ENCODE data around the gene FAM168A.

DNA sequence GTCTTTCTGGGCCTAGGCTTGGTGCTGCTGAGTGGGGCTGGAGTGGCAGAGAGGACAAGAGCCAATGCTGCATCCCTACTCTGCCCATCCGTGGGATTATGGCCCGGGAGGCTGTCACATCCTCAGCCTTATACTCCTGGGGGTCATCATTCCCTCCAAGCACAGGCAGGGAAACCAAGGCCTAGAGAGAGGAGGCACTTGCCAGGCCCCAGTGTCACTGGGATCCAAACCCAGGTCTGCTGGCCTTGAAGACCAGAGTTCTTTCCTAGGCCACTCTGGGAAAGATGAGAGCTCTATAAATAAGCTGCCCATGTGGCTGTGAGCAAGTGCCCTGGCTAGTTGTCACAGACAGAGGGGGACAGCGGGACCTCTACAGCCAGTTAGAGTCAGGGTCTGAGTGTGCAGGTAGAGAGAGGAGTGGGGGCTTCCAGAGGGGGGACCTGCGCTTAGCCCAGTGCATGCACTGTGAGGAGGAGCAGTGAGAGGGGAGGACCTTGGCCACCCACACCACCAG, 217.0 kb downstream of the FAM168A start:
- TF ChIP-seq RAD21 (IDR thresholded peaks at IDR 0.05): no peak
- TF ChIP-seq, protein P1, sequence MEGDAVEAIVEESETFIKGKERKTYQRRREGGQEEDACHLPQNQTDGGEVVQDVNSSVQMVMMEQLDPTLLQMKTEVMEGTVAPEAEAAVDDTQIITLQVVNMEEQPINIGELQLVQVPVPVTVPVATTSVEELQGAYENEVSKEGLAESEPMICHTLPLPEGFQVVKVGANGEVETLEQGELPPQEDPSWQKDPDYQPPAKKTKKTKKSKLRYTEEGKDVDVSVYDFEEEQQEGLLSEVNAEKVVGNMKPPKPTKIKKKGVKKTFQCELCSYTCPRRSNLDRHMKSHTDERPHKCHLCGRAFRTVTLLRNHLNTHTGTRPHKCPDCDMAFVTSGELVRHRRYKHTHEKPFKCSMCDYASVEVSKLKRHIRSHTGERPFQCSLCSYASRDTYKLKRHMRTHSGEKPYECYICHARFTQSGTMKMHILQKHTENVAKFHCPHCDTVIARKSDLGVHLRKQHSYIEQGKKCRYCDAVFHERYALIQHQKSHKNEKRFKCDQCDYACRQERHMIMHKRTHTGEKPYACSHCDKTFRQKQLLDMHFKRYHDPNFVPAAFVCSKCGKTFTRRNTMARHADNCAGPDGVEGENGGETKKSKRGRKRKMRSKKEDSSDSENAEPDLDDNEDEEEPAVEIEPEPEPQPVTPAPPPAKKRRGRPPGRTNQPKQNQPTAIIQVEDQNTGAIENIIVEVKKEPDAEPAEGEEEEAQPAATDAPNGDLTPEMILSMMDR (IDR thresholded peaks at IDR 0.05; ENCODE audit: low read depth, low read length, missing input control): no peak
- TF ChIP-seq SP1 (IDR thresholded peaks at IDR 0.05): no peak

All from liver (tissue), 3 donors.